Retinal pigment epithelial cell (primary cell): Measurements from ENCODE around the gene DTYMK.
A peak's percentile ranks its signal among the peaks of the same experiment; 100 is the strongest.

Source experiments
- DNase-seq: peaks from one replicate; pipeline ENCODE4 v3.0.0-alpha.2; 2010; ENCODE audit warnings: low read depth
- H3K4me3 ChIP-seq: 2 replicates; pipeline ENCODE4 v1.5.1; 2011; ENCODE audit warnings: mild to moderate bottlenecking, low read length, control low read depth, moderate library complexity
- CTCF ChIP-seq: conservative IDR thresholded peaks from 2 replicates; pipeline ENCODE4 v1.5.1; 2011; ENCODE audit warnings: low read depth, low read length, control low read depth, inconsistent platforms

Gene DTYMK

GRCh38 chr2:241678784-241679540 lies 7.7 kb downstream of the DTYMK start:
- no peak overlapping the region for H3K4me3 ChIP-seq
- TF ChIP-seq CTCF: no peak
- DNase-seq: no peak

DNA sequence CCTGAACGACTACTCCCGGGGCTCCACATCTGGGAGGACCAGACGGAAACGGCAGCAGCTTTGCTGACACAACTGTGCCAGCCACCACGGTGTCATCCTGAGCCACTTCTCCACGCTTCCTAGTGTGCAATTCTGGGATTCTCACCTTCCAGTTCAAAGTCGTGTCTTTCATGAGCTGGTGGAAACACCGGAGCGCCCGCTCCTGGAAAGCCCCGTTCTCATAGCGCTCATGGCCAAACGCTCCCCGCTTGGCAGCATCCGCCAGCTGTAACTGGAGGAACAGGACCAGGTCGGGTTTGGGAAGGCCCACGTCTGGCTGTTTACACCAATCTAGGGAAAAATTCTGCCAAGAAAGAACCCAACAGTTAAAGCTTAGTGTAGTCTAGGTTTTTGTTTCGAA lies 8.3 kb downstream of the DTYMK start:
- no peak for DNase-seq
- TF ChIP-seq CTCF: no peak
- no peak overlapping the region for H3K4me3 ChIP-seq

DNA sequence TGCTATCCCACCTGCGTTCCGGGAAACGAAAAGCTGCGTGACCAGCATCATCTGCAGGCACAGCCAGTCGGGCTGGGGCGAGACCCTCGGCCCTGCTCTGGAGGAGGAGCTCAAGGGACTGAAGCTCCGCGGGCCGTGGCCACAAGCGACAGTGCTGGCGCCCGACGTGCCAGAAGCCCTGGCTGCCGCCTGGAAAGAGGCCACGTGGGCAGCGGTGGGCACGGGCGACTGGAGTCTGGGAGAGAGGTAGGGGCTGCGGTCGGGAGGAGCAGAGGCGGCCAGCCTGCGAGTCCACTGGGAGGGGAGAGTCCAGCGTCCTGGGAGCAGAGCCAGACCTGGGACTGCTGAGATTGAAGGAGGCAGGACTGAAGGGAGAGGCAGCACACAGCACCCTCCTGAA lies 9.2 kb downstream of the DTYMK start:
- no peak overlapping the region for H3K4me3 ChIP-seq
- no peak for DNase-seq
- no peak for TF ChIP-seq CTCF

DNA sequence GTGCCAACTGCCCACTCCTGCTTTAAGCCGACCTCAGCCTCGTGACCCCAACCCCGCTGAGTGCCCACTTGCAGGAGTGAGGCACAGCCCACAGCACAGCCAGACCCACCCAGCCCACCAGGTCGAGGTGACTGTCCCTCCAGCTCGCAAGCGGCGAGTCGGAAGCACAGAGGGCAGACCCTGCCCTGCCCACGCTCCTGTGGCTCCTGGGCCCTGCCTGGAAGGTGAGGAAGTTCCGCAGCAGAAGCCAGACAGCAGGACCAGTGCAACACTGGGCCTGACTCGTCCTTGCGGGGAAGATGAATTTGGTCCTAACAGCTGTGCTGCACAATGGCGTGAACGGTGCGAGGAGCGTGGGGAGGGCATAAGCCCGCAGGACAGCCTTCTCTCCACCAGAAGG lies 9.9 kb downstream of the DTYMK start:
- no peak for TF ChIP-seq CTCF
- no peak overlapping the region for H3K4me3 ChIP-seq
- no peak for DNase-seq

DNA sequence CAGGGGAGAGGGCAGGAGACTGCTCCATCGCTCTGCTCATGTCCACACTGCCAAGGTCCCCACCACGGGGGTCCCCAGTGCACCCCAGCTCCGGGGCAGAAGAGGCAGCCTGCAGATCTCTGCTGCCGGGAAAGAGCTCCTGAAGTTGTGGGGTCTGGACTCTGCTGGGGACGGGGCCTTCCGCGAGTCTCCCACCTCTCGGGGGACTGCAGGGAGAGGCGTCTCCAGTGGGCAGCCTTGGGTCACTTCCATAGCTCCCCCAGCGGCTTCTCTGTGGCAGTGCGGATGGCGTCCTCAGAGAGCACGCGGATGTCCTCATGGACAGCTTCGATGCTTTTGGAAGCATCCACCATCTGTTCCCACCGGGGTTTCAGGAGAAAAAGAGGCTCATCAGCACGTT lies 10.7 kb downstream of the DTYMK start:
- DNase-seq: no peak
- H3K4me3 ChIP-seq: no peak overlapping the region
- TF ChIP-seq CTCF: peak; percentile 11

- TF ChIP-seq CTCF: no peak
- DNase-seq: no peak
- no peak overlapping the region for H3K4me3 ChIP-seq
Measured at GRCh38 chr2:241673797-241674725, 12.6 kb downstream of the DTYMK start.
